ENCODE results near the gene HARBI1.

DNA sequence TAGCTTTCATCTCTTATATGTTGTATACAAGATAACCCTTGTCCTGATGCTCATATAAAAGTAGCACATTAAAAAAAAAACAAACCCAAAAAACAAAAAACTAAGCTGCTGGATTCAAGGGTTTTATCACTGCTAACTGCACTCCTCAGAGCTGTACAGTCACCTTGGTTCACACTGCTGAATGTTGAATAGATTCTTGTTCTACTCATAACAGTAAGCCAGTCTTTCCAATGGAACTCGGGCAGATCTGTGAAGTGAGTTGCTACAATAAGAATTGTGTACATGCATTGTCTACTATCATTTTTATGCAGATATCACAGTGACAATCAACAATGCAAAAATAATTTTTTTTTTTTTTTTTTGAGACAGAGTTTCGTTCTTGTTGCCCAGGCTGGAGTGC lies 4.7 kb downstream of the HARBI1 start:
- no peak for TF ChIP-seq CTCF (IDR thresholded peaks at IDR 0.05)
- TF ChIP-seq SIN3A (IDR thresholded peaks at IDR 0.05; ENCODE audit: borderline replicate concordance, low read depth, low read length) = no peak
- TF ChIP-seq, protein P1, sequence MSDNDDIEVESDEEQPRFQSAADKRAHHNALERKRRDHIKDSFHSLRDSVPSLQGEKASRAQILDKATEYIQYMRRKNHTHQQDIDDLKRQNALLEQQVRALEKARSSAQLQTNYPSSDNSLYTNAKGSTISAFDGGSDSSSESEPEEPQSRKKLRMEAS (IDR thresholded peaks at IDR 0.05; ENCODE audit: low read depth) = no peak
- TF ChIP-seq RFX5 (IDR thresholded peaks at IDR 0.05; ENCODE audit: low read length) = no peak
- TF ChIP-seq, protein P2, sequence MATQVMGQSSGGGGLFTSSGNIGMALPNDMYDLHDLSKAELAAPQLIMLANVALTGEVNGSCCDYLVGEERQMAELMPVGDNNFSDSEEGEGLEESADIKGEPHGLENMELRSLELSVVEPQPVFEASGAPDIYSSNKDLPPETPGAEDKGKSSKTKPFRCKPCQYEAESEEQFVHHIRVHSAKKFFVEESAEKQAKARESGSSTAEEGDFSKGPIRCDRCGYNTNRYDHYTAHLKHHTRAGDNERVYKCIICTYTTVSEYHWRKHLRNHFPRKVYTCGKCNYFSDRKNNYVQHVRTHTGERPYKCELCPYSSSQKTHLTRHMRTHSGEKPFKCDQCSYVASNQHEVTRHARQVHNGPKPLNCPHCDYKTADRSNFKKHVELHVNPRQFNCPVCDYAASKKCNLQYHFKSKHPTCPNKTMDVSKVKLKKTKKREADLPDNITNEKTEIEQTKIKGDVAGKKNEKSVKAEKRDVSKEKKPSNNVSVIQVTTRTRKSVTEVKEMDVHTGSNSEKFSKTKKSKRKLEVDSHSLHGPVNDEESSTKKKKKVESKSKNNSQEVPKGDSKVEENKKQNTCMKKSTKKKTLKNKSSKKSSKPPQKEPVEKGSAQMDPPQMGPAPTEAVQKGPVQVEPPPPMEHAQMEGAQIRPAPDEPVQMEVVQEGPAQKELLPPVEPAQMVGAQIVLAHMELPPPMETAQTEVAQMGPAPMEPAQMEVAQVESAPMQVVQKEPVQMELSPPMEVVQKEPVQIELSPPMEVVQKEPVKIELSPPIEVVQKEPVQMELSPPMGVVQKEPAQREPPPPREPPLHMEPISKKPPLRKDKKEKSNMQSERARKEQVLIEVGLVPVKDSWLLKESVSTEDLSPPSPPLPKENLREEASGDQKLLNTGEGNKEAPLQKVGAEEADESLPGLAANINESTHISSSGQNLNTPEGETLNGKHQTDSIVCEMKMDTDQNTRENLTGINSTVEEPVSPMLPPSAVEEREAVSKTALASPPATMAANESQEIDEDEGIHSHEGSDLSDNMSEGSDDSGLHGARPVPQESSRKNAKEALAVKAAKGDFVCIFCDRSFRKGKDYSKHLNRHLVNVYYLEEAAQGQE (IDR thresholded peaks at IDR 0.05; ENCODE audit: low read depth, low read length) = no peak
- no peak for TF ChIP-seq RXRA (IDR thresholded peaks at IDR 0.05; ENCODE audit: borderline replicate concordance, low read depth)
- TF ChIP-seq EP300 (IDR thresholded peaks at IDR 0.05; ENCODE audit: borderline replicate concordance in 1 of 2, low read depth in 1 of 2, low read length in 1 of 2) = no peak
- TF ChIP-seq GATA2 (CRISPR knock-in tag; IDR thresholded peaks at IDR 0.05) = no peak
- no peak for TF ChIP-seq TEAD4 (IDR thresholded peaks at IDR 0.05; ENCODE audit: borderline replicate concordance, insufficient read depth)
- TF ChIP-seq CHD2 (IDR thresholded peaks at IDR 0.05; ENCODE audit: low read length, partially characterized antibody) = no peak
- no peak for TF ChIP-seq ZBTB33 (IDR thresholded peaks at IDR 0.05; ENCODE audit: borderline replicate concordance, low read depth)
- no peak for TF ChIP-seq YY1 (IDR thresholded peaks at IDR 0.05; ENCODE audit: low read depth)

Data from SK-N-SH (cell line).